NB4 (cell line): Measurements from ENCODE around the gene AK8.
"Not testable (repeated sequence)": the region's sequence is repeated elsewhere in the genome, so short reads cannot be mapped to it uniquely, and the experiment has no call there.

Experiments
- DNase-seq: peaks from one replicate; pipeline ENCODE4 v3.0.0; 2010; ENCODE audit warnings: low read depth
- H3K4me3 ChIP-seq: one replicate; pipeline ENCODE4 v1.5.1; 2011; ENCODE audit warnings: mild to moderate bottlenecking, low read depth, low read length, moderate library complexity
- CTCF ChIP-seq: IDR thresholded peaks from one replicate; pipeline ENCODE4 v1.5.1; 2012; ENCODE audit warnings: low read depth, low read length
- MYC ChIP-seq: IDR thresholded peaks from 2 replicates; pipeline ENCODE4 v1.6.1; 2011; ENCODE audit warnings: low read depth, low read length
- POLR2A ChIP-seq: IDR thresholded peaks from 2 replicates; pipeline ENCODE4 v1.6.1; 2011; ENCODE audit warnings: mild to moderate bottlenecking; ENCODE audit not compliant: insufficient read length; ENCODE audit errors: extremely low read depth
- TF ChIP-seq, protein P1 (sequence below): IDR thresholded peaks from 2 replicates; pipeline ENCODE4 v1.6.1; 2011; ENCODE audit warnings: low read depth, low read length

The AK8 gene

DNA sequence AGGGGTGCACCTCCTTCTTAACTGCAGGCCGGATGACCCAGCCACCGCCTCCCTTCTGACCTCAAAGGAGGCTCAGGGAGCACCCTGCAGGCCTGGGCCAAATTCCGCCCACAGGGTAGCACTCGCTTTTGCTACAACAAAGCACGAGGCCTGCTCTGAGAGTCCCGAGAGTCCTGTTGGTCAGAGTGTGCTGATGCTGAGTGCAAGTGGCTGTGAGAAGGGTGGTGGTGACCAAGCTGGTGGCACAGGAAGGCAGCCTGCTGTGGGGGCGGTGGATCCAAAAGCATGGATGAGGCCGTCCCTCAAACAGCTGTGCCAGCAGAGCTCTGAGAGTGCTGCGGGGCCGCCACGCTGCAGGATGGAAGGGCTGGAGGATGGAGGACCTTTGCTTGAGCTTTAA is 101.8 kb downstream of the AK8 start:
- no peak overlapping the region for H3K4me3 ChIP-seq
- no peak for DNase-seq
- no peak for TF ChIP-seq MYC

DNA sequence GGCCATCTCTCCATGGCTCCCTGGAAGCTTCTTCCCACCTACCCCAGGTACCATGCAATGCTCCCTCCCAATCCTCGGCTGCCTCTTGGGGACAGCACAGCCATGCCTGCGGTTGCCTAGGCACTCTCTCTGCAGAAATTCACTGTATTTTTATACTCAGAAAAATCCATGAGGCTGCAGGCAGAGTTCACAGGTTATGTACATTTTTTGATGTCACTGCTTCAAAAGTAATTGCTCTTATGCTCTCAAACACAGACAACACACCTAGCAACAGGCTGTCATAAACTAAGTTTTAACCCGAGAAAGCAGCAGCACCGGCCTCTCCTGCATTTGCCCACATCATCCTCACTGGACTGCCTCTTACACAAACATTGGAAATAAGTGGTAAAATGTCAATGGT is 102.4 kb downstream of the AK8 start:
- TF ChIP-seq CTCF (no peak), MYC (no peak), POLR2A (no peak)
- TF ChIP-seq, protein P1, sequence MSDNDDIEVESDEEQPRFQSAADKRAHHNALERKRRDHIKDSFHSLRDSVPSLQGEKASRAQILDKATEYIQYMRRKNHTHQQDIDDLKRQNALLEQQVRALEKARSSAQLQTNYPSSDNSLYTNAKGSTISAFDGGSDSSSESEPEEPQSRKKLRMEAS: no peak
- no peak overlapping the region for H3K4me3 ChIP-seq
- DNase-seq: no peak

DNA sequence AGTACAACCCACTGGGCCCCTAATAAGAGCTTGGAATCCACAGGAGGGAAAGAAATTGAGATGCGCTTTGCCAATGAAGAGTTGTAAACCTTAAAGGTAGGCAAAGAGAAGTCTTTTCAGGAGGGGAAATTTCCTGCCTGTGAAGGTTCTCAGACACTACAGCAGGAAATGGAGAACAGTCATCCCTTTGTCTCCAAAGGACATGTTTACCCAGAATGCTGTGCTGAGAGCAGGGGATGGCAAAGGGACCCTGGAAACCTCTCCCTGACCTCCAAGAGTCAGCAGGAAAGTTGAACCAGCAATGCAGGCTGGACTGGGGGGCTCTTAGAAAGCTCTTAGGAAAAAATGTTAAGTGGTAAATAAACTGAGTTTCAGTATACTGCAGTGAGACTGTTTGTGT is 103.2 kb downstream of the AK8 start:
- TF ChIP-seq CTCF (no peak), POLR2A (no peak), MYC (no peak)
- TF ChIP-seq, protein P1: no peak
- H3K4me3 ChIP-seq: no peak overlapping the region
- DNase-seq: no peak

DNA sequence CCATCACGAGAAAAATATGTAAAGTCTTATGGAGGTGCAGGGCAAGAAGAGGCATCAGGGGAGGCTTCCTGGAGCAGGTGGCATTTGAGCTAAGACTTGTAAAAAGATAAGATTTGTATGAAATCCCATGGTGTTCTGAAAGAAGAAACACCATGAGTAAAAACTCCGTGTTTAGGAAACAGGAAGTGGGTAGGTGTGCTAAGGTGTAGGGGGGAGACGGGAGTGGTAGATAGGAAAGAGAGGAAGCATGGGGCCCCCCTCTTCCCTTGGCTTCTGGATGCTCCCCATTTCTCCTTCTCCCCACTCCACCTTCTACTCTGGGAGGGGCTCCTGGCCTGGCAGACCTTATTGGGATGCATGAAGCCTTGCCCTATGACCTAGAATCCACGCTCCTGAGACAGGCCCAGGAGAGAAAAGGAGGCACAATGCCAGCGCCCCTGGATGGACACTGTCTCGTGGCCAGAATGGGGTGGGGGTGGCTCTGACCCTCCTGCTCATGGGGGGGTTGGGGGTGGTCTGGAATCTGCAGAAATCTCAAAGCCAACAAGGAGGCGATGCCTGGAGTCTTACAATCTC is 104.2 kb downstream of the AK8 start:
- TF ChIP-seq, protein P1: no peak
- TF ChIP-seq POLR2A: no peak
- no peak for DNase-seq

DNA sequence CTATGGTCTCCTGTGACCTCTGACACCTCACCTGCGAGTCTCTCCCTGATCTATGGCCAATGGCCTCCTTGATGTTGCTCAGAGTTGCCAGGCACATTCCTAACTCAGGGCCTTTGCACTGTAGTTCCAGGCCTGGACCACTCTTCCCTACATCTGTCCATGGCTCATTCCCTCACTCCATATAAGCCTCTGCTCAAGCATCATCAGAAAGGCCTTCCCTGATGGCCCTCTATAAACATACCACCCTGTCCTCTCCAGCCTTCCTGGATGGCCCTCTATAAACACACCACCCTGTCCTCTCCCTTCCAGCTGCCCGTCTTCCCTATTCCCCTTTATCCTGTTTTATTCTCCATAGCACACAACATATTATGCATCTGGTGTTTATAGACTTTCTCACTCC is 105.0 kb downstream of the AK8 start:
- TF ChIP-seq POLR2A: no peak
- no peak for TF ChIP-seq MYC
- no peak for TF ChIP-seq CTCF
- TF ChIP-seq, protein P1: no peak
- DNase-seq: no peak

More for the DNA sequence above, 104.2 kb downstream of the AK8 start:
- H3K4me3 ChIP-seq: no peak overlapping the region

DNA sequence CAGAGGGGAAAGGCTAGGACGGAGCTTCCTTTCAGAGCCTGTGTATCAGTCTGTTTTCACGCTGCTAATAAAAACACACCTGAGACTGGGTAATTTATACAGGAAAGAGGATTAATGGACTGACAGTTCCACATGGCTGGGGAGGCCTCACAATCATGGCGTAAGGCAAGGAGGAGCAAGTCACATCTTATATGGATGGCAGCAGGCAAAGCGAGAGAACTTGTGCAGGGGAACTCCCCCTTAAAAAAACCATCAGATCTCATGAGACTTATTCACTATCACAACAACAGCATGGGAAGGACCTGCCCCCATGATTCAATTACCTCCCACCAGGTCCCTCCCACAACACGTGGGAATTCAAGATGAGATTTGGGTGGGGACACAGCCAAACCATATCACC is 106.3 kb downstream of the AK8 start:
- H3K4me3 ChIP-seq, DNase-seq: not testable (repeated sequence)

More for the DNA sequence above, 105.0 kb downstream of the AK8 start:
- H3K4me3 ChIP-seq: no peak overlapping the region

- DNase-seq: no peak
- TF ChIP-seq MYC (no peak), CTCF (no peak), POLR2A (no peak)
- TF ChIP-seq, protein P1: no peak
- H3K4me3 ChIP-seq: peak overlapping the region; percentile 89
These were observed 107.2 kb downstream of the AK8 start for GRCh38 chr9:132770770-132771310.
